NCI-H446 (cell line): ENCODE measurements around the gene ADTRP.

Source experiments
- DNase-seq, 2 experiments: peaks; one replicate each; lab custom pipeline; 2025; lab: John Stamatoyannopoulos, UW

The ADTRP gene

GRCh38 chr6:11722805-11723631 is 55.6 kb downstream of the ADTRP start:
- no peak for DNase-seq

- no peak for DNase-seq
Measured at GRCh38 chr6:11722220-11722619, 56.4 kb downstream of the ADTRP start.

GRCh38 chr6:11718463-11718862 is 60.1 kb downstream of the ADTRP start:
- no peak for DNase-seq

GRCh38 chr6:11718031-11718430 is 60.6 kb downstream of the ADTRP start:
- DNase-seq, result no peak

GRCh38 chr6:11714798-11715285 is 63.8 kb downstream of the ADTRP start:
- no peak for DNase-seq

- no peak for DNase-seq
Measured at GRCh38 chr6:11714116-11714797, 64.3 kb downstream of the ADTRP start.

GRCh38 chr6:11712760-11713159 is 65.8 kb downstream of the ADTRP start:
- no peak for DNase-seq

GRCh38 chr6:11711984-11712711 is 66.5 kb downstream of the ADTRP start:
- no peak for DNase-seq

- no peak for DNase-seq
Measured at GRCh38 chr6:11711003-11711983, 67.3 kb downstream of the ADTRP start.

- DNase-seq, result no peak
Measured at GRCh38 chr6:11710311-11710761, 68.3 kb downstream of the ADTRP start.

GRCh38 chr6:11706171-11706570 is 72.4 kb downstream of the ADTRP start:
- no peak for DNase-seq

GRCh38 chr6:11705483-11705882 is 73.1 kb downstream of the ADTRP start:
- no peak for DNase-seq

- no peak for DNase-seq
Measured at GRCh38 chr6:11705069-11705468, 73.5 kb downstream of the ADTRP start.

- no peak for DNase-seq
Measured at GRCh38 chr6:11703725-11704124, 74.9 kb downstream of the ADTRP start.

GRCh38 chr6:11702500-11703130 is 76.0 kb downstream of the ADTRP start:
- DNase-seq, result peak in 1 of 2 experiments; percentile 27

GRCh38 chr6:11702089-11702488 is 76.5 kb downstream of the ADTRP start:
- DNase-seq, result no peak

GRCh38 chr6:11701573-11701972 is 77.0 kb downstream of the ADTRP start:
- DNase-seq, result no peak

GRCh38 chr6:11700118-11700718 is 78.4 kb downstream of the ADTRP start:
- DNase-seq, result peak; percentile 8 to 61

- DNase-seq, result no peak
Measured at GRCh38 chr6:11699576-11699975, 79.0 kb downstream of the ADTRP start.
